ENCODE data around the gene AMOTL1. TPM values are rescaled to one million over a fixed set of nuclear protein-coding genes. Genes with fewer than 3 reads are reported as not detected.

AMOTL1 gene
- 45.5 TPM for total RNA-seq
- long read RNA-seq, full-length matches to known transcripts = 3 of 22 reads
- long read RNA-seq, partial matches to known transcripts = 6 of 22 reads
- long read RNA-seq, other reads (novel, unspliced or antisense) = 13 of 22 reads

GRCh38 chr11:94767701-94768601 lies at the start of gene AMOTL1:
Gene AMOTL1, plus strand, starts transcription at chr11:94768356. Its CDS starts 156 bp downstream, at chr11:94768512.
- DNase-seq (peak; percentile 92), ATAC-seq (ENCODE audit: poor library complexity) (peak; percentile 93)
- intact Hi-C loops (cut with DNase I) = loop anchor here (10.0 kb wide), 2 partner anchors 127 to 143 kb away; no protein-coding TSS in a partner anchor

GRCh38 chr11:94719876-94720275 lies 48.3 kb upstream of the AMOTL1 start:
- ATAC-seq (ENCODE audit: poor library complexity) (no peak), DNase-seq (no peak)
- intact Hi-C loops (cut with DNase I) = no loop called here

GRCh38 chr11:94721565-94722292 lies 46.4 kb upstream of the AMOTL1 start:
- ATAC-seq (ENCODE audit: poor library complexity) (no peak), DNase-seq (no peak)
- intact Hi-C loops (cut with DNase I) = no loop called here

- no peak for DNase-seq
- intact Hi-C loops (cut with DNase I) = no loop called here
- ATAC-seq (ENCODE audit: poor library complexity) = no peak
Observed at GRCh38 chr11:94722735-94723134, 45.4 kb upstream of the AMOTL1 start.

- ATAC-seq (ENCODE audit: poor library complexity) (no peak), DNase-seq (no peak)
- intact Hi-C loops (cut with DNase I) = no loop called here
Observed at GRCh38 chr11:94725097-94725496, 43.1 kb upstream of the AMOTL1 start.

- intact Hi-C loops (cut with DNase I) = no loop called here
- ATAC-seq (ENCODE audit: poor library complexity) (no peak), DNase-seq (no peak)
Observed at GRCh38 chr11:94727819-94728218, 40.3 kb upstream of the AMOTL1 start.

GRCh38 chr11:94728541-94728940 lies 39.6 kb upstream of the AMOTL1 start:
- DNase-seq = no peak
- no peak for ATAC-seq (ENCODE audit: poor library complexity)
- intact Hi-C loops (cut with DNase I) = no loop called here

- intact Hi-C loops (cut with DNase I) = no loop called here
- DNase-seq = no peak
- ATAC-seq (ENCODE audit: poor library complexity) = no peak
Observed at GRCh38 chr11:94728966-94729751, 39.0 kb upstream of the AMOTL1 start.

GRCh38 chr11:94730153-94730552 lies 38.0 kb upstream of the AMOTL1 start:
- DNase-seq = no peak
- no peak for ATAC-seq (ENCODE audit: poor library complexity)
- intact Hi-C loops (cut with DNase I) = no loop called here

GRCh38 chr11:94731880-94732601 lies 36.1 kb upstream of the AMOTL1 start:
- DNase-seq (no peak), ATAC-seq (ENCODE audit: poor library complexity) (peak; percentile 86)
- intact Hi-C loops (cut with DNase I) = no loop called here

GRCh38 chr11:94732617-94733281 lies 35.4 kb upstream of the AMOTL1 start:
- intact Hi-C loops (cut with DNase I) = no loop called here
- peak; percentile 59 for DNase-seq
- ATAC-seq (ENCODE audit: poor library complexity) = peak; percentile 50

- intact Hi-C loops (cut with DNase I) = no loop called here
- DNase-seq = no peak
- no peak for ATAC-seq (ENCODE audit: poor library complexity)
Observed at GRCh38 chr11:94734563-94735275, 33.4 kb upstream of the AMOTL1 start.

- intact Hi-C loops (cut with DNase I) = no loop called here
- no peak for DNase-seq
- no peak for ATAC-seq (ENCODE audit: poor library complexity)
Observed at GRCh38 chr11:94735907-94736306, 32.2 kb upstream of the AMOTL1 start.

- ATAC-seq (ENCODE audit: poor library complexity) = no peak
- intact Hi-C loops (cut with DNase I) = no loop called here
- DNase-seq = no peak
Observed at GRCh38 chr11:94737171-94737611, 31.0 kb upstream of the AMOTL1 start.

- intact Hi-C loops (cut with DNase I) = no loop called here
- ATAC-seq (ENCODE audit: poor library complexity) = no peak
- no peak for DNase-seq
Observed at GRCh38 chr11:94738746-94739145, 29.4 kb upstream of the AMOTL1 start.

GRCh38 chr11:94739331-94739730 lies 28.8 kb upstream of the AMOTL1 start:
- intact Hi-C loops (cut with DNase I) = no loop called here
- ATAC-seq (ENCODE audit: poor library complexity) = no peak
- DNase-seq = no peak

Data from Right ventricle myocardium superior (tissue), 1 donor.